Endothelial cell of umbilical vein (primary cell): Measurements from ENCODE around the gene XCL2. TPM values are rescaled to one million over a fixed set of nuclear protein-coding genes. Genes with fewer than 3 reads are reported as not detected.
"Not testable (repeated sequence)": the region's sequence is repeated elsewhere in the genome, so short reads cannot be mapped to it uniquely, and the experiment has no call there.

Experiments
- Bru-seq: library from RNA; stranded (reverse); fragments of 400-500 nt; gene quantifications from one replicate; lab custom pipeline; 2021; lab: Mats Ljungman, UMichigan
- BruChase-seq, 2 experiments: library from RNA; stranded (reverse); fragments of 400-500 nt; gene quantifications; one replicate each; lab custom pipeline; 2021; lab: Mats Ljungman, UMichigan
- BruUV-seq: library from RNA; stranded (reverse); fragments of 400-500 nt; replicated peaks from 2 replicates; lab custom pipeline; 2021; lab: Mats Ljungman, UMichigan
- CTCF ChIA-PET: fragments of 300-600, 350-600 bp; sonication (Branson Sonifier 250); formaldehyde crosslinking; loops from one replicate; lab custom pipeline; 2021; ENCODE audit warnings: antibody characterized with exemption, inconsistent platforms; lab: Charles Lee
- POLR2A ChIA-PET: fragments of 300-600, 350-600 bp; sonication (Branson Sonifier 250); formaldehyde crosslinking; loops from one replicate; lab custom pipeline; 2021; ENCODE audit warnings: antibody characterized with exemption, inconsistent platforms; lab: Charles Lee
- DNase-seq: peaks from one replicate; pipeline ENCODE4 v3.0.0-alpha.2; 2011; ENCODE audit warnings: low read depth, low spot score
- FAIRE-seq: peaks from 2 replicates; lab custom pipeline; 2011; peaks lifted over from hg19 to GRCh38; lab: Jason Lieb, UNC
- H2AFZ ChIP-seq: 2 replicates; pipeline ENCODE4 v1.6.0; 2012; ENCODE audit warnings: low read depth, low read length, control low read depth, inconsistent platforms
- H3K27ac ChIP-seq: 2 replicates; pipeline ENCODE4 v1.5.1; 2011; ENCODE audit warnings: low read depth, mild to moderate bottlenecking, control low read depth, low read length, moderate library complexity; ENCODE audit not compliant: insufficient read depth
- H3K27me3 ChIP-seq, 2 experiments: 2 replicates each; pipeline versions ENCODE4 v1.6.0 to v1.6.1; 2011; ENCODE audit warnings: low read length in 2 of 2, mixed read lengths in 1 of 2; ENCODE audit not compliant: control insufficient read depth in 2 of 2, insufficient read depth in 2 of 2
- H3K36me3 ChIP-seq, 2 experiments: 2 replicates in 1 of 2; 3 replicates in 1 of 2; pipeline ENCODE4 v1.5.1; 2011; ENCODE audit warnings: low read length in 2 of 2, mild to moderate bottlenecking in 1 of 2, moderate library complexity in 1 of 2; ENCODE audit not compliant: control insufficient read depth in 2 of 2, insufficient read depth in 2 of 2; ENCODE audit errors: extremely low read depth in 1 of 2
- H3K4me1 ChIP-seq: 3 replicates; pipeline ENCODE4 v1.5.1; 2011; ENCODE audit warnings: mild to moderate bottlenecking, low read length; ENCODE audit not compliant: control insufficient read depth, insufficient read depth; ENCODE audit errors: extremely low read depth
- H3K4me2 ChIP-seq: 2 replicates; pipeline ENCODE4 v1.6.1; 2011; ENCODE audit warnings: low read length, control low read depth, mixed read lengths; ENCODE audit not compliant: insufficient read depth
- H3K4me3 ChIP-seq, 3 experiments: fragments of 200-600 bp in 1 of 3; sonication (generic), shearing (Covaris generic) in 1 of 3; replicated peaks in 1 of 3; 2 replicates each; pipeline ENCODE4 v1.5.1; 2011 to 2016; ENCODE audit warnings: control low read depth in 3 of 3, low read length in 3 of 3, mild to moderate bottlenecking in 2 of 3, inconsistent platforms in 1 of 3, low read depth in 1 of 3, moderate library complexity in 1 of 3; ENCODE audit not compliant: insufficient read depth in 1 of 3
- H3K79me2 ChIP-seq: 2 replicates; pipeline ENCODE4 v1.6.0; 2012; ENCODE audit warnings: low read length, inconsistent platforms; ENCODE audit not compliant: control insufficient read depth, insufficient read depth
- H3K9ac ChIP-seq: replicated peaks from 2 replicates; pipeline ENCODE3; 2011; ENCODE audit warnings: low read length, control low read depth; ENCODE audit not compliant: insufficient read depth; ENCODE audit errors: extremely low read depth
- H3K9me1 ChIP-seq: replicated peaks from 3 replicates; pipeline ENCODE4 v1.6.0; 2011; ENCODE audit warnings: mild to moderate bottlenecking, low read length; ENCODE audit not compliant: control insufficient read depth, insufficient read depth; ENCODE audit errors: extremely low read depth
- H3K9me3 ChIP-seq: replicated peaks from 2 replicates; pipeline ENCODE4 v1.5.1; 2012; ENCODE audit warnings: low read length, inconsistent platforms; ENCODE audit not compliant: control insufficient read depth, insufficient read depth
- H4K20me1 ChIP-seq: replicated peaks from 2 replicates; pipeline ENCODE3; 2011; ENCODE audit warnings: mild to moderate bottlenecking, low read length; ENCODE audit not compliant: control insufficient read depth, insufficient read depth; ENCODE audit errors: extremely low read depth
- EZH2 ChIP-seq: IDR thresholded peaks from 2 replicates; pipeline ENCODE4 v1.6.1; 2012; ENCODE audit warnings: borderline replicate concordance, low read depth, mild to moderate bottlenecking, moderate library complexity, low read length, inconsistent platforms; ENCODE audit not compliant: severe bottlenecking
- FOS ChIP-seq: IDR thresholded peaks from 2 replicates; pipeline ENCODE4 v1.6.1; 2011; ENCODE audit warnings: mild to moderate bottlenecking, low read length, moderate library complexity, borderline replicate concordance; ENCODE audit not compliant: insufficient read depth
- GATA2 ChIP-seq: IDR thresholded peaks from 2 replicates; pipeline ENCODE4 v1.7.0; 2011; ENCODE audit warnings: low read depth, mild to moderate bottlenecking, moderate library complexity, mixed read lengths, low read length; ENCODE audit not compliant: insufficient read length, insufficient read depth
- JUN ChIP-seq: IDR thresholded peaks from 2 replicates; pipeline ENCODE4 v1.6.1; 2011; ENCODE audit warnings: borderline replicate concordance, low read depth; ENCODE audit not compliant: insufficient read length, insufficient read depth
- MAX ChIP-seq: IDR thresholded peaks from 2 replicates; pipeline ENCODE4 v1.6.1; 2011; ENCODE audit not compliant: insufficient read depth, insufficient read length
- MYC ChIP-seq: IDR thresholded peaks from one replicate; pipeline ENCODE4 v1.6.1; 2011; ENCODE audit warnings: mild to moderate bottlenecking, low read depth, low read length
- POLR2A ChIP-seq: IDR thresholded peaks from 2 replicates; pipeline ENCODE4 v1.6.1; 2012; ENCODE audit warnings: low read depth, mild to moderate bottlenecking, control low read depth, low read length
- POLR2AphosphoS5 ChIP-seq: IDR thresholded peaks from 2 replicates; pipeline ENCODE4 v1.6.1; 2012; ENCODE audit warnings: low read depth, mild to moderate bottlenecking, control low read depth, low read length, moderate library complexity; ENCODE audit not compliant: insufficient read depth
- dilution Hi-C: fragments of 300-500 bp; cut with MboI; formaldehyde crosslinking; loops from one replicate; pipeline ENCODE4 v1.15.0; 2019; ENCODE audit warnings: low sequenced_read_pairs; ENCODE audit not compliant: extremely low pct_ligation_motif_present
- intact Hi-C: fragments of 100-400 bp; cut with micrococcal nuclease; formaldehyde crosslinking; loops from one replicate; pipeline ENCODE4 v1.10.0; 2022
- long read RNA-seq: library from polyadenylated mRNA; stranded (forward); transcript quantifications from one replicate; pipeline ENCODE4 v2.0.0, GENCODE V29; 2021
- polyA minus RNA-seq, 3 experiments: library from RNA; depleted of rRNA, polyadenylated mRNA; stranded (reverse); fragments of >200 nt; gene quantifications; 1 replicate in 1 of 3; 2 replicates in 2 of 3; pipeline ENCODE4 v1.2.3, GENCODE V29; 2011
- polyA plus RNA-seq, 4 experiments: library from polyadenylated mRNA; depleted of rRNA in 3 of 4; stranded (reverse) in 3 of 4; unstranded in 1 of 4; fragments of >200 nt; gene quantifications; 2 replicates each; pipeline versions ENCODE4 v1.2.1 to v1.2.3, GENCODE V29; 2011 to 2012; ENCODE audit warnings: missing spikeins in 1 of 4
- total RNA-seq: library from RNA; stranded (reverse); gene quantifications from 2 replicates; pipeline ENCODE4 v1.2.3, GENCODE V29; 2021
- TF ChIP-seq, protein P1 (sequence below), 2 donors: IDR thresholded peaks; 1 replicate in 1 of 2; 2 replicates in 1 of 2; pipeline ENCODE4 v1.5.1; 2011; ENCODE audit warnings: low read length in 2 of 2, mild to moderate bottlenecking in 2 of 2, moderate library complexity in 2 of 2, control low read depth in 1 of 2, inconsistent platforms in 1 of 2, low read depth in 1 of 2; ENCODE audit not compliant: insufficient read depth in 1 of 2; ENCODE audit errors: extremely low read depth in 1 of 2

XCL2 gene
- total RNA-seq (not detected in 2 replicates), polyA plus RNA-seq (not detected in 2 replicates), polyA minus RNA-seq (not detected in 2 replicates), Bru-seq, nascent RNA (not detected), BruChase-seq, experiment 1, labeled RNA remaining after a 6-hour chase (not detected), BruChase-seq, experiment 2, labeled RNA remaining after a 2-hour chase (not detected)
- not detected in 2 replicates for polyA plus RNA-seq (2011; cell fraction: cytosol; rRNA removed)
- not detected in 2 replicates for polyA plus RNA-seq (2011; cell fraction: nucleus; rRNA removed)
- polyA plus RNA-seq (2012) = not detected in 2 replicates
- polyA minus RNA-seq (2011; cell fraction: cytosol; rRNA and poly(A)+ RNA removed) = not detected
- not detected in 2 replicates for polyA minus RNA-seq (2011; cell fraction: nucleus; rRNA and poly(A)+ RNA removed)
- long read RNA-seq = 0 reads

GRCh38 chr1:168543840-168544498, at the start of gene XCL2:
XCL2 (minus strand) TSS chr1:168543997; CDS start chr1:168543964, 33 bp downstream.
- dilution Hi-C loops, H4K20me1 ChIP-seq, H3K4me1 ChIP-seq, H3K27ac ChIP-seq, FAIRE-seq, POLR2A ChIA-PET, H3K9me1 ChIP-seq, H3K9me3 ChIP-seq, H3K36me3 ChIP-seq, H3K4me3 ChIP-seq, H3K79me2 ChIP-seq, intact Hi-C loops, DNase-seq, H3K9ac ChIP-seq, BruUV-seq, CTCF ChIA-PET, H3K4me2 ChIP-seq, H2AFZ ChIP-seq, H3K27me3 ChIP-seq: not testable (repeated sequence)

DNA sequence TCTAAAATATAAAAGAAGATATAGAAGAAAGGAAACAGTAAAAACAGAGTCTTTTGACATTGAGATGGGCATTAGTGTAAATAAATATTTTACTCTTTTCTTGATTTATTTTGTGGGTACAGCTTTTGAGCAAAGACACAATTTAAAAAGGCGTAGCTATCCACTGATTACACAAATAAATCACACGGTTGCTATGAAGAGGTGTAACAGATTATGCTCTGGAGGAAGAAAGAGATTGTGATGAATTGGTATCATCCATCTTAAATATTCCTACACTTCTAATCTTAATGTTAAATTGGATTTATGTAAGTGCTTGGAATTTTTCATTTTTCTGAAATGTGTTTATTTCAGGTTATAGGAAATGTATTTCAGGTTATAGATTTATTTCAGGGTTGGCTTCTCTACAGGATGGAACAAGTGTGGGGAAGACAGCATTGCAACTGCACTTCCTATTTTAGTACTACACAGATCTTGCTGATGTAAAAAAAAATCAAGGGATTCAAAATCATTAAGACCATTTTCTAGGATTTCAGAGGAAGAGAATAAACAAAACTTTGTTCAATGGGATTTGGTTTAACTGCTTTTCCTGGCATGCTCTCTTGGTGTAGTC, 47.9 kb upstream of the XCL2 start:
- Histone ChIP-seq H3K36me3 (no peaks in the 10 kb centered on the region), H3K79me2 (no peaks in the 10 kb centered on the region), H2AFZ (no peak overlapping the region), H3K9me1 (no peaks in the 10 kb centered on the region), H3K27ac (no peak overlapping the region), H3K4me2 (no peak overlapping the region), H3K4me3 (no peak overlapping the region), H4K20me1 (no peaks in the 10 kb centered on the region), H3K4me1 (no peaks in the 10 kb centered on the region), H3K27me3 (no peaks in the 10 kb centered on the region), H3K9me3 (no peaks in the 10 kb centered on the region), H3K9ac (no peak overlapping the region)
- ChIA-PET CTCF (interaction anchor here (1.5 kb wide), 1 partner anchor 8 kb away, joined by 4 read pairs; no protein-coding TSS in a partner anchor), POLR2A (no interaction called here)
- no TSS peak for BruUV-seq
- dilution Hi-C loops = no loop called here
- no peak for FAIRE-seq
- intact Hi-C loops = no loop called here
- TF ChIP-seq MAX (no peak), GATA2 (no peak), POLR2A (no peak), EZH2 (no peak), FOS (no peak), JUN (no peak), POLR2AphosphoS5 (no peak), MYC (no peak)
- TF ChIP-seq, protein P1, sequence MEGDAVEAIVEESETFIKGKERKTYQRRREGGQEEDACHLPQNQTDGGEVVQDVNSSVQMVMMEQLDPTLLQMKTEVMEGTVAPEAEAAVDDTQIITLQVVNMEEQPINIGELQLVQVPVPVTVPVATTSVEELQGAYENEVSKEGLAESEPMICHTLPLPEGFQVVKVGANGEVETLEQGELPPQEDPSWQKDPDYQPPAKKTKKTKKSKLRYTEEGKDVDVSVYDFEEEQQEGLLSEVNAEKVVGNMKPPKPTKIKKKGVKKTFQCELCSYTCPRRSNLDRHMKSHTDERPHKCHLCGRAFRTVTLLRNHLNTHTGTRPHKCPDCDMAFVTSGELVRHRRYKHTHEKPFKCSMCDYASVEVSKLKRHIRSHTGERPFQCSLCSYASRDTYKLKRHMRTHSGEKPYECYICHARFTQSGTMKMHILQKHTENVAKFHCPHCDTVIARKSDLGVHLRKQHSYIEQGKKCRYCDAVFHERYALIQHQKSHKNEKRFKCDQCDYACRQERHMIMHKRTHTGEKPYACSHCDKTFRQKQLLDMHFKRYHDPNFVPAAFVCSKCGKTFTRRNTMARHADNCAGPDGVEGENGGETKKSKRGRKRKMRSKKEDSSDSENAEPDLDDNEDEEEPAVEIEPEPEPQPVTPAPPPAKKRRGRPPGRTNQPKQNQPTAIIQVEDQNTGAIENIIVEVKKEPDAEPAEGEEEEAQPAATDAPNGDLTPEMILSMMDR (IDR thresholded peaks at IDR 0.05; ENCODE audit: extremely low read depth in 1 of 2, insufficient read depth in 1 of 2, low read depth in 1 of 2, low read length in 2 of 2) = no peak
- no peak for DNase-seq
